Uterus (tissue), 4 donors: ENCODE results near the gene UBA52. TPM values are rescaled to one million over a fixed set of nuclear protein-coding genes. Genes with fewer than 3 reads are reported as not detected.

ENCODE experiments used
- DNase-seq, 2 donors: peaks; one replicate each; pipeline ENCODE4 v3.0.0-alpha.2; 2019 to 2020
- H3K27ac ChIP-seq, 2 donors: fragments of 200-600 bp; sonication (generic); 1 replicate in 1 of 2; 2 replicates in 1 of 2; pipeline ENCODE4 v1.5.1; 2016 to 2018
- H3K27me3 ChIP-seq, 2 donors: fragments of 200-600 bp; sonication (generic); one replicate each; pipeline ENCODE4 v1.5.1; 2018 to 2019; ENCODE audit warnings: control low read depth in 1 of 2
- H3K36me3 ChIP-seq, 2 donors: fragments of 200-600 bp; sonication (generic); one replicate each; pipeline ENCODE4 v1.5.1; 2019; ENCODE audit warnings: control low read depth in 1 of 2
- H3K4me1 ChIP-seq, 2 donors: fragments of 200-600 bp; sonication (generic); one replicate each; pipeline ENCODE4 v1.5.1; 2018 to 2019; ENCODE audit warnings: control low read depth in 1 of 2
- H3K4me3 ChIP-seq, 2 donors: fragments of 200-600 bp; sonication (generic); 1 replicate in 1 of 2; 2 replicates in 1 of 2; pipeline ENCODE4 v1.5.1; 2018 to 2019; ENCODE audit warnings: mild to moderate bottlenecking in 1 of 2
- H3K9me3 ChIP-seq, 2 donors: fragments of 200-600 bp; sonication (generic); one replicate each; pipeline ENCODE4 v1.5.1; 2019; ENCODE audit warnings: control low read depth in 1 of 2
- CTCF ChIP-seq, 4 experiments: fragments of 200-600 bp in 2 of 4; fragments of 450-650 bp in 2 of 4; sonication (generic) in 2 of 4; IDR thresholded peaks; one replicate each; pipeline ENCODE4 v1.5.1; 2016 to 2019; ENCODE audit warnings: antibody characterized with exemption in 4 of 4, mild to moderate bottlenecking in 2 of 4, moderate library complexity in 1 of 4
- POLR2A ChIP-seq, 2 donors: fragments of 450-650 bp; IDR thresholded peaks; one replicate each; pipeline ENCODE4 v1.6.1; 2016; ENCODE audit warnings: antibody characterized with exemption in 2 of 2, mild to moderate bottlenecking in 1 of 2, moderate library complexity in 1 of 2
- intact Hi-C: fragments of 100-400 bp; cut with DNase I; formaldehyde crosslinking; loops from one replicate; pipeline ENCODE4 v1.15.1; 2023; ENCODE audit warnings: low total_unique reads
- total RNA-seq, 4 donors: library from RNA; depleted of rRNA in 3 of 4; stranded (reverse); fragments of >200 nt in 3 of 4; gene quantifications; one replicate each; pipeline versions ENCODE4 v1.1.0 to v1.2.4, GENCODE V29; 2014 to 2023
- donor health status: DM: yes; HTN: yes; CAD: no.

The UBA52 gene
- total RNA-seq, 4 donors from 2014 or later, result 295 to 1,369 (median 721) TPM

- Histone ChIP-seq H3K4me1 (no peaks in the 10 kb centered on the region), H3K4me3 (no peak overlapping the region), H3K9me3 (no peaks in the 10 kb centered on the region), H3K27ac (no peak overlapping the region), H3K27me3 (no peaks in the 10 kb centered on the region), H3K36me3 (no peaks in the 10 kb centered on the region)
- DNase-seq, result no peak
- TF ChIP-seq POLR2A (IDR thresholded peaks at IDR 0.05) (no peak), CTCF (IDR thresholded peaks at IDR 0.05) (no peak)
- intact Hi-C loops, result no loop called here
These were observed 55.2 kb downstream of the UBA52 start for GRCh38 chr19:18626906-18627305.

Other genes with a start within 250 kb of the UBA52 start
- 100 to 1,000 TPM in 1 of 4 donors, 10 to 100 TPM in 2, 1 to 10 TPM in 1; 8.8 to 120 (median 64.2) TPM for gene LSM4, start 248.8 kb upstream of the UBA52 start, total RNA-seq
- gene PGPEP1, start 231.3 kb upstream of the UBA52 start, total RNA-seq, result 10 to 100 TPM; 21.2 to 67.9 (median 38.1) TPM
- 10 to 100 TPM in 1 of 4 donors, 1 to 10 TPM in 1, under 1 TPM in 2; 0.41 to 13.1 (median 1.6) TPM for gene GDF15, start 185.7 kb upstream of the UBA52 start, total RNA-seq
- 1 to 10 TPM in 2 of 4 donors, under 1 TPM in 1, not detected in 1; 0.51 to 2.3 (median 1.9) TPM for gene LRRC25, start 174.2 kb upstream of the UBA52 start, total RNA-seq
- gene SSBP4, start 152.5 kb upstream of the UBA52 start, total RNA-seq, result 100 to 1,000 TPM in 1 of 4 donors, 10 to 100 TPM in 3; 23.6 to 105 (median 54.8) TPM
- 100 to 1,000 TPM in 2 of 4 donors, 10 to 100 TPM in 2; 56.8 to 152 (median 106) TPM for gene ISYNA1, start 133.7 kb upstream of the UBA52 start, total RNA-seq
- gene ELL, start 49.8 kb upstream of the UBA52 start, total RNA-seq, result 10 to 100 TPM in 3 of 4 donors, 1 to 10 TPM in 1; 4.1 to 43.5 (median 21.7) TPM
- 100 to 1,000 TPM; 139 to 273 (median 205) TPM for gene FKBP8, start 28.3 kb upstream of the UBA52 start, total RNA-seq
- 100 to 1,000 TPM in 1 of 4 donors, 10 to 100 TPM in 3; 30.3 to 113 (median 82.5) TPM for gene KXD1, start 14.0 kb upstream of the UBA52 start, total RNA-seq
- gene REX1BD, start 16.9 kb downstream of the UBA52 start, total RNA-seq, result 100 to 1,000 TPM in 1 of 4 donors, 10 to 100 TPM in 3; 29.7 to 295 (median 74.2) TPM
- under 1 TPM in 3 of 4 donors, not detected in 1; 0.26 to 0.69 (median 0.67) TPM for gene CRLF1, start 34.9 kb downstream of the UBA52 start, total RNA-seq
- 1 to 10 TPM in 1 of 4 donors, under 1 TPM in 1, not detected in 2; 0.26 to 7.5 TPM for gene TMEM59L, start 41.0 kb downstream of the UBA52 start, total RNA-seq
- gene KLHL26, start 65.2 kb downstream of the UBA52 start, total RNA-seq, result 10 to 100 TPM in 1 of 4 donors, 1 to 10 TPM in 3; 3.8 to 22.2 (median 6.9) TPM
- 10 to 100 TPM in 1 of 4 donors, 1 to 10 TPM in 3; 2.4 to 17.5 (median 6.7) TPM for gene CRTC1, start 111.8 kb downstream of the UBA52 start, total RNA-seq
- gene COMP, start 219.4 kb downstream of the UBA52 start, total RNA-seq, result under 1 TPM in 1 of 4 donors, not detected in 3; 0.76 TPM